A549 (cell line): ENCODE results near the gene AGPAT2. TPM values are rescaled to one million over a fixed set of nuclear protein-coding genes. Genes with fewer than 3 reads are reported as not detected.

Experiments
- ATAC-seq, 2 experiments: fragments of 200-7000 bp in 1 of 2; fragments of >200 bp in 1 of 2; cut with Nextera tagmentation in 1 of 2; cut with Tn5 transposase in 1 of 2; 3 replicates each; pipeline versions ENCODE4 v1.8.0 to v1.9.1; 2018 to 2020; ENCODE audit warnings: mild to moderate bottlenecking in 1 of 2, moderate library complexity in 1 of 2
- CTCF ChIA-PET: fragments of 300-600 bp; sonication (Branson Sonifier 250); formaldehyde crosslinking; extraction: SDS; loops from one replicate; lab custom pipeline; 2021; ENCODE audit warnings: antibody characterized with exemption, inconsistent platforms; lab: Yijun Ruan, JAX
- POLR2A ChIA-PET: fragments of 350-600 bp; formaldehyde crosslinking; extraction: SDS; loops from one replicate; lab custom pipeline; 2021; ENCODE audit warnings: antibody characterized with exemption, inconsistent platforms; lab: Yijun Ruan, JAX
- DNase-seq, 2 experiments: peaks; one replicate each; pipeline versions ENCODE4 v3.0.0 to v3.0.0-alpha.2; 2011 to 2016; ENCODE audit warnings: low read depth in 1 of 2, low spot score in 1 of 2
- FAIRE-seq: peaks from 2 replicates; lab custom pipeline; 2011; peaks lifted over from hg19 to GRCh38; lab: Jason Lieb, UNC
- H3K27ac ChIP-seq, 2 experiments: fragments of >200 bp; sonication (Bioruptor Twin); formaldehyde crosslinking; 3 replicates each; pipeline ENCODE4 v1.5.1; 2016 to 2017
- H3K4me1 ChIP-seq: fragments of >200 bp; sonication (Bioruptor Twin); formaldehyde crosslinking; 3 replicates; pipeline ENCODE4 v1.6.1; 2016
- H3K4me2 ChIP-seq: fragments of >200 bp; sonication (Bioruptor Twin); formaldehyde crosslinking; 3 replicates; pipeline ENCODE4 v1.6.1; 2016
- H3K4me3 ChIP-seq: fragments of >200 bp; sonication (Bioruptor Twin); formaldehyde crosslinking; 3 replicates; pipeline ENCODE4 v1.5.1; 2016
- H3K9me3 ChIP-seq: fragments of >200 bp; sonication (Bioruptor Twin); formaldehyde crosslinking; 3 replicates; pipeline ENCODE4 v1.6.1; 2016
- BHLHE40 ChIP-seq: IDR thresholded peaks from 2 replicates; pipeline ENCODE4 v1.6.1; 2012; ENCODE audit warnings: low read depth, low read length, inconsistent platforms
- CBX8 ChIP-seq: fragments of 200-600 bp; sonication (generic); IDR thresholded peaks from 2 replicates; pipeline ENCODE4 v1.6.1; 2016
- ELK1 ChIP-seq: fragments of 150-350 bp; IDR thresholded peaks from 2 replicates; pipeline ENCODE4 v1.6.1; 2014; ENCODE audit warnings: low read depth, mild to moderate bottlenecking, low read length
- EP300 ChIP-seq, 2 experiments: fragments of >200 bp; sonication (Bioruptor Twin); formaldehyde crosslinking; IDR thresholded peaks; 2 replicates in 1 of 2; 3 replicates in 1 of 2; pipeline ENCODE4 v1.6.1; 2016 to 2017
- FOSL2 ChIP-seq, 2 experiments: fragments of 450-650 bp in 1 of 2; fragments of >200 bp in 1 of 2; sonication (Bioruptor Twin) in 1 of 2; formaldehyde crosslinking; IDR thresholded peaks; 2 replicates each; pipeline versions ENCODE4 v1.5.0 to v1.6.1; 2016 to 2020; ENCODE audit warnings: mild to moderate bottlenecking in 1 of 2, moderate library complexity in 1 of 2
- GATA3 ChIP-seq: IDR thresholded peaks from 2 replicates; pipeline ENCODE4 v1.6.1; 2012; ENCODE audit warnings: borderline replicate concordance
- HES2 ChIP-seq: fragments of >200 bp; sonication (Bioruptor Twin); formaldehyde crosslinking; IDR thresholded peaks from 2 replicates; pipeline ENCODE4 v1.6.1; 2016
- HMGXB4 ChIP-seq: fragments of 250-450 bp; sonication (Bioruptor Pico); IDR thresholded peaks from 2 replicates; pipeline ENCODE4 v1.5.0; 2021; ENCODE audit warnings: mild to moderate bottlenecking, moderate library complexity, borderline replicate concordance
- HOXA7 ChIP-seq: fragments of 250-450 bp; sonication (Bioruptor Pico); IDR thresholded peaks from 2 replicates; pipeline ENCODE4 v1.5.0; 2020; ENCODE audit warnings: mild to moderate bottlenecking, moderate library complexity
- HOXB5 ChIP-seq: fragments of 250-450 bp; sonication (Bioruptor Pico); IDR thresholded peaks from 2 replicates; pipeline ENCODE4 v1.5.0; 2020; ENCODE audit warnings: mild to moderate bottlenecking, moderate library complexity
- JUN ChIP-seq, 2 experiments: fragments of >200 bp; sonication (Bioruptor Twin); formaldehyde crosslinking; IDR thresholded peaks; 2 replicates in 1 of 2; 3 replicates in 1 of 2; pipeline ENCODE4 v1.6.1; 2016 to 2017
- MAFK ChIP-seq: fragments of 450-650 bp; IDR thresholded peaks from 2 replicates; pipeline ENCODE4 v1.6.1; 2014; ENCODE audit not compliant: partially characterized antibody
- MAX ChIP-seq: IDR thresholded peaks from 2 replicates; pipeline ENCODE4 v1.6.1; 2012
- PBX3 ChIP-seq: IDR thresholded peaks from 2 replicates; pipeline ENCODE4 v1.6.1; 2012
- PHF8 ChIP-seq: fragments of 200-600 bp; sonication (generic); IDR thresholded peaks from 2 replicates; pipeline ENCODE4 v1.6.1; 2016; ENCODE audit warnings: low read depth, mild to moderate bottlenecking, antibody characterized with exemption, moderate library complexity, borderline replicate concordance
- RARB ChIP-seq: fragments of 250-450 bp; sonication (Bioruptor Pico); IDR thresholded peaks from 2 replicates; pipeline ENCODE4 v1.8.0; 2021; ENCODE audit warnings: mild to moderate bottlenecking, moderate library complexity
- RCOR1 ChIP-seq: fragments of 150-350 bp; IDR thresholded peaks from 2 replicates; pipeline ENCODE4 v1.6.1; 2014; ENCODE audit warnings: antibody characterized with exemption, low read length, low read depth
- SREBF2 ChIP-seq: fragments of 450-650 bp; IDR thresholded peaks from 2 replicates; pipeline ENCODE4 v1.6.1; 2014; ENCODE audit warnings: mild to moderate bottlenecking, moderate library complexity
- ZSCAN20 ChIP-seq: fragments of 250-450 bp; sonication (Bioruptor Pico); IDR thresholded peaks from 2 replicates; pipeline ENCODE4 v1.8.0; 2022; ENCODE audit warnings: mild to moderate bottlenecking, moderate library complexity
- WGBS: methylation state at CpG from one replicate; pipeline ENCODE4 v1.1.6; 2017; ENCODE audit errors: missing lambda C conversion rate; 5-methylcytosine and 5-hydroxymethylcytosine counted together
- polyA plus RNA-seq, 4 experiments: library from polyadenylated mRNA; depleted of rRNA in 3 of 4; stranded (reverse); fragments of >200 nt; fragmentation: RNase III in 1 of 4; extraction: RNeasy Plus Mini Kit Qiagen cat#74134 plus additional on column Dnase treatment in 1 of 4; gene quantifications; 2 replicates in 3 of 4; 3 replicates in 1 of 4; pipeline ENCODE4 v1.2.3, GENCODE V29; 2011 to 2017

AGPAT2 gene
- polyA plus RNA-seq, 2 of the 4 experiments (the other 2 are of a cell fraction): 32.3 to 49.5 TPM

GRCh38 chr9:136722093-136722968 lies 35.1 kb upstream of the AGPAT2 start:
- Histone ChIP-seq H3K4me2 (no peak overlapping the region), H3K4me3 (no peak overlapping the region), H3K9me3 (no peaks in the 10 kb centered on the region), H3K27ac (no peak overlapping the region), H3K4me1 (peaks cover 75% of the 10 kb centered on the region)
- no peak for DNase-seq
- no peak for FAIRE-seq
- 81% methylated on average over 28 of the region's 31 CpGs for WGBS
- TF ChIP-seq SREBF2 (no peak), PBX3 (peak; percentile 37; the same call in 1 of the 2 replicates)
- POLR2A ChIA-PET: interaction anchor here (1.2 kb wide), 1 partner anchor 9 kb away, joined by 4 read pairs; no protein-coding TSS in a partner anchor
- CTCF ChIA-PET: interaction anchor here (1.0 to 1.9 kb wide), 9 partner anchors 13 to 359 kb away, joined by 3 to 6 read pairs (median 4); partner anchors contain the start of gene DNLZ
- ATAC-seq: peak in 1 of 2 experiments; percentile 7; a peak in 3 of 6 replicates

GRCh38 chr9:136721339-136722092 lies 34.3 kb upstream of the AGPAT2 start:
- ATAC-seq (peak; percentile 9 to 13; a peak in 5 of 6 replicates), FAIRE-seq (no peak), DNase-seq (peak in 1 of 2 experiments; percentile 52)
- no peaks in the 10 kb centered on the region for H3K9me3 ChIP-seq
- WGBS: 61% methylated on average over 20 of the region's 30 CpGs
- H3K4me3 ChIP-seq: no peak overlapping the region
- peaks cover 74% of the 10 kb centered on the region for H3K4me1 ChIP-seq
- ChIA-PET CTCF (interaction anchor here (0.8 to 4.7 kb wide), 11 partner anchors 8 to 358 kb away, joined by 3 to 25 read pairs (median 3); partner anchors contain the start of gene DNLZ), POLR2A (interaction anchor here (0.6 kb wide), 1 partner anchor 238 kb away, joined by 3 read pairs; no protein-coding TSS in a partner anchor)
- H3K4me2 ChIP-seq: no peak overlapping the region
- TF ChIP-seq HES2 (no peak), ZSCAN20 (CRISPR knock-in tag) (no peak), CBX8 (no peak), ELK1 (no peak), GATA3 (peak; percentile 19; the same call in 1 of the 2 replicates), JUN (IDR thresholded peaks at IDR 0.05) (peak; percentile 29 to 34; a peak in 1 of 5 replicates), HMGXB4 (CRISPR knock-in tag) (no peak), EP300 (IDR thresholded peaks at IDR 0.05) (no peak), HOXB5 (CRISPR knock-in tag) (no peak), PHF8 (no peak), MAX (peak; percentile 37; the same call in 1 of the 2 replicates), FOSL2 (IDR thresholded peaks at IDR 0.05) (no peak), FOSL2 (CRISPR knock-in tag; IDR thresholded peaks at IDR 0.05) (no peak), BHLHE40 (no peak), RARB (CRISPR knock-in tag) (no peak), HOXA7 (no peak), RCOR1 (no peak), MAFK (no peak)
- H3K27ac ChIP-seq: peak overlapping the region in 1 of 2 experiments; percentile 37; a peak in 1 of 6 replicates
